Stimulated activated naive CD8-positive, alpha-beta T cell treated with anti-CD3 and anti-CD28 coated beads, Interleukin-15, amount 100 ng/mL, for 72 hours (primary cell): ENCODE results near the gene TPK1.
A peak's percentile ranks its signal among the peaks of the same experiment; 100 is the strongest.

ENCODE experiments used
- ATAC-seq: fragments of 150-1000 bp; cut with Tn5 transposase; 2 replicates; pipeline ENCODE4 v1.10.0; 2021; ENCODE audit warnings: mild to moderate bottlenecking, moderate library complexity
- DNase-seq, 2 donors: peaks; one replicate each; pipeline ENCODE4 v3.0.0; 2021 to 2022
- H3K27ac Mint-ChIP-seq, 2 donors: one replicate each; pipeline ENCODE4 v1.8.0; 2022; ENCODE audit warnings: mild to moderate bottlenecking in 2 of 2, mixed read lengths in 2 of 2, moderate library complexity in 2 of 2
- H3K27me3 Mint-ChIP-seq: one replicate; pipeline ENCODE4 v1.8.0; 2022; ENCODE audit warnings: mixed read lengths
- H3K4me1 Mint-ChIP-seq: one replicate; pipeline ENCODE4 v1.8.0; 2022; ENCODE audit warnings: mild to moderate bottlenecking, mixed read lengths
- H3K4me3 Mint-ChIP-seq, 2 donors: one replicate each; pipeline ENCODE4 v1.8.0; 2022; ENCODE audit warnings: mild to moderate bottlenecking in 2 of 2, mixed read lengths in 2 of 2, moderate library complexity in 1 of 2
- H3K9me3 Mint-ChIP-seq, 2 donors: one replicate each; pipeline ENCODE4 v1.8.0; 2022; ENCODE audit warnings: mixed read lengths in 2 of 2

The TPK1 gene

GRCh38 chr7:144776447-144776846, 59.4 kb downstream of the TPK1 start:
- Mint-ChIP-seq H3K4me3 (no peak overlapping the region), H3K9me3 (peaks cover 6 to 8% of the 10 kb centered on the region in 2 donors), H3K4me1 (peaks cover 27% of the 10 kb centered on the region), H3K27ac (peak overlapping the region in 1 of 2 donors; percentile 67), H3K27me3 (no peaks in the 10 kb centered on the region)
- ATAC-seq (no peak), DNase-seq (no peak)

GRCh38 chr7:144775749-144776148, 60.1 kb downstream of the TPK1 start:
- Mint-ChIP-seq H3K27me3 (no peaks in the 10 kb centered on the region), H3K4me3 (no peak overlapping the region), H3K9me3 (peaks cover 6 to 8% of the 10 kb centered on the region in 2 donors), H3K4me1 (peaks cover 28% of the 10 kb centered on the region), H3K27ac (peak overlapping the region in 1 of 2 donors; percentile 22)
- ATAC-seq (no peak), DNase-seq (no peak)

- no peak for ATAC-seq
- no peak overlapping the region for H3K27ac Mint-ChIP-seq
- peaks cover 16% of the 10 kb centered on the region for H3K4me1 Mint-ChIP-seq
- no peak for DNase-seq
- no peak overlapping the region for H3K4me3 Mint-ChIP-seq
- H3K9me3 Mint-ChIP-seq: peaks cover 0 to 6% of the 10 kb centered on the region in 2 donors
- H3K27me3 Mint-ChIP-seq: no peaks in the 10 kb centered on the region
Measured at GRCh38 chr7:144771927-144772326, 63.9 kb downstream of the TPK1 start.

GRCh38 chr7:144771174-144771573, 64.7 kb downstream of the TPK1 start:
- Mint-ChIP-seq H3K27ac (no peak overlapping the region), H3K9me3 (peaks cover 0 to 6% of the 10 kb centered on the region in 2 donors), H3K4me1 (peaks cover 15% of the 10 kb centered on the region)

GRCh38 chr7:144769352-144769751, 66.5 kb downstream of the TPK1 start:
- DNase-seq: no peak
- Mint-ChIP-seq H3K9me3 (no peaks in the 10 kb centered on the region), H3K4me3 (no peak overlapping the region), H3K4me1 (peaks cover 9% of the 10 kb centered on the region), H3K27me3 (no peaks in the 10 kb centered on the region), H3K27ac (no peak overlapping the region)
- no peak for ATAC-seq

More at GRCh38 chr7:144771174-144771573, 64.7 kb downstream of the TPK1 start:
- no peak overlapping the region for H3K4me3 Mint-ChIP-seq
- no peak for DNase-seq
- H3K27me3 Mint-ChIP-seq: no peaks in the 10 kb centered on the region
- no peak for ATAC-seq

GRCh38 chr7:144768633-144769032, 67.2 kb downstream of the TPK1 start:
- Mint-ChIP-seq H3K9me3 (no peaks in the 10 kb centered on the region), H3K27ac (no peak overlapping the region), H3K4me1 (peaks cover 9% of the 10 kb centered on the region), H3K4me3 (no peak overlapping the region), H3K27me3 (no peaks in the 10 kb centered on the region)
- ATAC-seq (no peak), DNase-seq (no peak)

- H3K27me3 Mint-ChIP-seq: no peaks in the 10 kb centered on the region
- DNase-seq (no peak), ATAC-seq (no peak)
- no peaks in the 10 kb centered on the region for H3K4me1 Mint-ChIP-seq
- no peak overlapping the region for H3K4me3 Mint-ChIP-seq
- H3K9me3 Mint-ChIP-seq: no peaks in the 10 kb centered on the region
- no peak overlapping the region for H3K27ac Mint-ChIP-seq
Measured at GRCh38 chr7:144763291-144763690, 72.6 kb downstream of the TPK1 start.

- Mint-ChIP-seq H3K27ac (no peak overlapping the region), H3K27me3 (no peaks in the 10 kb centered on the region), H3K4me1 (no peaks in the 10 kb centered on the region), H3K9me3 (no peaks in the 10 kb centered on the region), H3K4me3 (no peak overlapping the region)
- ATAC-seq (no peak), DNase-seq (no peak)
Measured at GRCh38 chr7:144762853-144763252, 73.0 kb downstream of the TPK1 start.

GRCh38 chr7:144761493-144761892, 74.4 kb downstream of the TPK1 start:
- H3K27me3 Mint-ChIP-seq: no peaks in the 10 kb centered on the region
- no peaks in the 10 kb centered on the region for H3K4me1 Mint-ChIP-seq
- no peaks in the 10 kb centered on the region for H3K9me3 Mint-ChIP-seq
- no peak overlapping the region for H3K4me3 Mint-ChIP-seq
- ATAC-seq (no peak), DNase-seq (no peak)
- H3K27ac Mint-ChIP-seq: no peak overlapping the region

GRCh38 chr7:144759653-144760052, 76.2 kb downstream of the TPK1 start:
- no peak for ATAC-seq
- DNase-seq: no peak
- Mint-ChIP-seq H3K4me1 (no peaks in the 10 kb centered on the region), H3K27ac (no peak overlapping the region), H3K4me3 (no peak overlapping the region), H3K27me3 (no peaks in the 10 kb centered on the region), H3K9me3 (no peaks in the 10 kb centered on the region)

- Mint-ChIP-seq H3K27me3 (no peaks in the 10 kb centered on the region), H3K4me1 (no peaks in the 10 kb centered on the region), H3K9me3 (peaks cover 10 to 14% of the 10 kb centered on the region in 2 donors), H3K4me3 (no peak overlapping the region), H3K27ac (no peak overlapping the region)
- no peak for ATAC-seq
- no peak for DNase-seq
Measured at GRCh38 chr7:144747936-144748335, 87.9 kb downstream of the TPK1 start.

GRCh38 chr7:144738708-144739314, 97.0 kb downstream of the TPK1 start:
- no peak overlapping the region for H3K4me3 Mint-ChIP-seq
- H3K27me3 Mint-ChIP-seq: no peaks in the 10 kb centered on the region
- DNase-seq: peak in 1 of 2 donors; percentile 13
- peaks cover 13% of the 10 kb centered on the region for H3K4me1 Mint-ChIP-seq
- H3K27ac Mint-ChIP-seq: no peak overlapping the region
- H3K9me3 Mint-ChIP-seq: no peaks in the 10 kb centered on the region
- peak; percentile 78 for ATAC-seq

- Mint-ChIP-seq H3K9me3 (no peaks in the 10 kb centered on the region), H3K4me3 (no peak overlapping the region), H3K27ac (no peak overlapping the region), H3K4me1 (peaks cover 13% of the 10 kb centered on the region), H3K27me3 (no peaks in the 10 kb centered on the region)
- DNase-seq (no peak), ATAC-seq (no peak)
Measured at GRCh38 chr7:144738146-144738545, 97.7 kb downstream of the TPK1 start.

- Mint-ChIP-seq H3K4me1 (peaks cover 13% of the 10 kb centered on the region), H3K27me3 (no peaks in the 10 kb centered on the region), H3K9me3 (no peaks in the 10 kb centered on the region), H3K27ac (peak overlapping the region in 1 of 2 donors; percentile 90), H3K4me3 (peak overlapping the region in 1 of 2 donors; percentile 22)
- DNase-seq: no peak
- no peak for ATAC-seq
Measured at GRCh38 chr7:144736880-144737493, 98.9 kb downstream of the TPK1 start.

- Mint-ChIP-seq H3K27me3 (no peaks in the 10 kb centered on the region), H3K4me1 (peaks cover 13% of the 10 kb centered on the region), H3K9me3 (no peaks in the 10 kb centered on the region), H3K4me3 (no peak overlapping the region), H3K27ac (no peak overlapping the region)
- ATAC-seq (no peak), DNase-seq (no peak)
Measured at GRCh38 chr7:144735505-144736276, 100.2 kb downstream of the TPK1 start.
